HUES6 (cell line): Measurements from ENCODE around the gene TUBGCP5.
"Not testable (repeated sequence)": the region's sequence is repeated elsewhere in the genome, so short reads cannot be mapped to it uniquely, and the experiment has no call there.

Experiments
- H3K27ac ChIP-seq: 2 replicates; pipeline ENCODE4 v1.7.0; 2013; ENCODE audit warnings: low read depth, mild to moderate bottlenecking, low read length, inconsistent platforms
- H3K27me3 ChIP-seq: 2 replicates; pipeline ENCODE4 v1.6.1; 2013; ENCODE audit warnings: low read length; ENCODE audit not compliant: control insufficient read depth, insufficient read depth
- H3K36me3 ChIP-seq: 2 replicates; pipeline ENCODE4 v1.6.1; 2013; ENCODE audit warnings: low read length; ENCODE audit not compliant: control insufficient read depth, insufficient read depth
- H3K4me1 ChIP-seq: 2 replicates; pipeline ENCODE4 v1.6.1; 2013; ENCODE audit warnings: low read length; ENCODE audit not compliant: control insufficient read depth, insufficient read depth
- H3K4me3 ChIP-seq: 2 replicates; pipeline ENCODE4 v1.5.1; 2013; ENCODE audit warnings: low read depth, low read length
- H3K9ac ChIP-seq: one replicate; pipeline ENCODE4 v1.6.1; 2013; ENCODE audit warnings: mild to moderate bottlenecking, low read length
- H3K9me3 ChIP-seq: 2 replicates; pipeline ENCODE4 v1.6.1; 2013; ENCODE audit warnings: low read depth, low read length; ENCODE audit not compliant: control insufficient read depth, insufficient read depth

TUBGCP5 gene

DNA sequence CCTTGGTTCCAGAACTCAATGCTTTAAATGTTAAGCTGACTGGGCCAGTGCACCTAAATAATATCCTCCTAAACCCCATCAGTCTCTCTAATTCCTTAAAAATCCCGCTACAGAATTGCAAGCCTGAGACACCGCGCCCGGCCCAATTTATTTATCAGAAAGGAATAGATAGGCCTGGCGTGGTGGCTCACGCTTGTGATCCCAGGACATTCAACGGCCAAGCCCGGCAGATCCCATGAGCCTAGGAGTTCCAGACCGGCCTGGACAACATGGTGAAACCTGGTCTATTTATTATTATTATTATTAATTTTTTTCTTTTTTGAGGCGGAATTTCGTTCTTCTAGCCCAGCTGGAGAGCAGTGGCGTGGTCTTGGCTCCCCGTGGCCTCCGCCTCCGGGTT lies 28.0 kb upstream of the TUBGCP5 start:
- no peaks in the 10 kb centered on the region; the same call in 1 of the 2 replicates for H3K4me1 ChIP-seq
- H3K4me3 ChIP-seq, result no peak overlapping the region
- H3K36me3 ChIP-seq, result no peaks in the 10 kb centered on the region
- peaks cover 4% of the 10 kb centered on the region; the same call in 1 of the 2 replicates for H3K27me3 ChIP-seq
- H3K9ac ChIP-seq, result no peak overlapping the region
- H3K9me3 ChIP-seq, result peaks cover 27% of the 10 kb centered on the region
- no peak overlapping the region for H3K27ac ChIP-seq

DNA sequence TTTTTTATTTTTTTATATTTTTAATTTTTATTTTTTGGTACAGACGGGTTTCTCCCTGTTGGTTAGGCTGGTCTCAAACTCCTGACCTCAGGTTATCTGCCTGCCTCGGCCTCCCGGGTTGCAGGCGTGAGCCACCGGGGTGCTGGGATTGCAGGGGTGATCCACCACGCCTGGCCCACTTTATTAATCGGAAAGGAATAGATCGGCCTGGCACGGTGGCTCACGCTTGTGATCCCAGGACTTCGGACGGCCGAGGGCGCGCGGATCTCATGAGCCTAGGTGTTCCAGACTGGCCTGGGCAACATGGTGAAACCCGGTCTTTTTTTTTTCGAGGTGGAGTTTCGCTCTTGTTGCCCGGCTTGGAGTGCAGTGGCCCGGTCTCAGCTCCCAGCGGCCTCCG lies 26.5 kb upstream of the TUBGCP5 start:
- Histone ChIP-seq H3K4me3 (no peak overlapping the region), H3K9me3 (peaks cover 32% of the 10 kb centered on the region), H3K4me1 (no peaks in the 10 kb centered on the region; the same call in 1 of the 2 replicates), H3K9ac (no peak overlapping the region), H3K27ac (no peak overlapping the region), H3K27me3 (no peaks in the 10 kb centered on the region; the same call in 1 of the 2 replicates), H3K36me3 (no peaks in the 10 kb centered on the region)

DNA sequence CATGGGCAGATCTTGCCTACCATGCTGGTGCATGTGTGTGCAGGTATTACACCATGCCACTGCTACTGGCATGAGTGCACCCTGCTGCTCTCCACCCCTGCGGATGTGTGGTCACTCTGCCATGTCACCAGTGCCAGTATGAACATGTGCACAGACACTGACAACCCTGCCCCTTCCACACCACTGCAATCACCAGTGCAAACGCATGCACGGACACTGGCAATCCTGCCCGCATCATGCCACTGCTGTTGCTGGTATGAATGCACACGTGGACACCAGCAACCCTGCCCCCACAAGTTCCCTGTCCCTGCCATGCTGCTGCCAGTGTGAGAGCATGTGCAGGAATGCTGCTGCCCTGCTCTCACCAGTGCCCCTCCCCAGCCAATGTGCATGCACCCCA lies 24.8 kb upstream of the TUBGCP5 start:
- H3K27me3 ChIP-seq, result no peaks in the 10 kb centered on the region; the same call in 1 of the 2 replicates
- H3K4me3 ChIP-seq, result no peak overlapping the region
- peaks cover 32% of the 10 kb centered on the region for H3K9me3 ChIP-seq
- H3K27ac ChIP-seq, result no peak overlapping the region
- no peaks in the 10 kb centered on the region for H3K36me3 ChIP-seq
- H3K9ac ChIP-seq, result no peak overlapping the region
- no peaks in the 10 kb centered on the region for H3K4me1 ChIP-seq

DNA sequence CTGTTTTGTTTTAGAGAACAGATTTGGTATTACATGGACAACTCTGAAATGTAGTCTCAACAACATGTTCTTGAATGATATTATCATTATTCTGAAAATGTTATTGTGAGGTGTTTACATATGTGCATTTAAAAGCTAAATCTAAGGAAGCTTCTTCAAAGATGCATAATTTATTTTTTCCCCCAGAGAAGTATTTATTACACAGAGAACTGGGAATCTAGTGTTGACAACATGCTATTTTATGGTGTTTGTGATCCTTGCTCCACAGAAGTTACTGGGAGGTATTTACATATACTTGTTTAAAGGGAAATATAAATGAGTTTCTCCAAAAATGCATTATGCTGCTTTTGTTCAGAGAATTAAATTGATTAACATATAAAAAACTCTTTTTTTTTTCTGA lies 18.3 kb upstream of the TUBGCP5 start:
- Histone ChIP-seq H3K9ac (no peak overlapping the region), H3K27ac (no peak overlapping the region), H3K36me3 (no peaks in the 10 kb centered on the region), H3K4me3 (no peak overlapping the region), H3K4me1 (no peaks in the 10 kb centered on the region), H3K27me3 (no peaks in the 10 kb centered on the region; the same call in 1 of the 2 replicates), H3K9me3 (peaks cover 8% of the 10 kb centered on the region)

DNA sequence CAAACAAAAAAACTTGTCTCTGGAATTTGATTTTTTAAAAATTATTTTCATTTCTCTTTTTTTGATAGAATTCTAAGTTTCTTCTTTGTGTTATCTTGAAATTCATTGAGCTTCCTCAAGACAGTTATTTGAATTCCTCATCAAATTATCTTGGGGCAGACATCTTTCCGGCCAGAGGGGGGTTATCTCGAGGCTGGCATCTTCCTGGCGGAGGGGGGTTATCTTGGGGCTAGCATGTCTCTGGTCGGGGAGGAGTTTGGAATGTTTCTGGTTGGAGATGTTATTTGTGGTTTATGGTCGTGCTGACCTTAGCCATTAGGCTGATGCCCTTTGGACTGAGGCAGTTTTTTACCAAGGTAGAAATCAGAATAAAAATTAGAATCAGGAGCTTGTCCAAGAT lies 15.9 kb upstream of the TUBGCP5 start:
- H3K27ac ChIP-seq, result no peak overlapping the region
- H3K9ac ChIP-seq, result peak overlapping the region; percentile 9
- no peaks in the 10 kb centered on the region for H3K4me1 ChIP-seq
- H3K36me3 ChIP-seq, result no peaks in the 10 kb centered on the region
- no peaks in the 10 kb centered on the region; the same call in none of the 2 replicates for H3K9me3 ChIP-seq
- no peak overlapping the region for H3K4me3 ChIP-seq
- H3K27me3 ChIP-seq, result no peaks in the 10 kb centered on the region

DNA sequence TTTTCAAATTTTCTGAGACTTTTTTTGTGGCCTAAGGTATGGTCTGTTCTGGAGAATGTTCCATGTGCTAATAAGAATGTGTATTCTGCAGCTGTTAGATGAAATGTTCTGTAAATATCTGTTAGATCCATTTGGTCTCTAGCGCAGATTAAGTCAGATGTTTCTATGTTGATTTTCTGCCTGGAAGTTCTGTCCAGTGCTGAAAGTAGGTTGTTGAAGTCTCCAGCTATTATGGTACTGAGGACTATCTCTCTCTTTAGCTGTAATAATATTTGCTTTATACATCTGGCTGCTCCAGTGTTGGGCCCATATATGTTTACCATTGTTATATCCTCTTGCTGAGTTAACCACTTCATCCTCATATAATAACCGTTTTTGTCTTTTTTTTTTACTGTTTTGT lies 13.2 kb upstream of the TUBGCP5 start:
- Histone ChIP-seq H3K36me3 (no peaks in the 10 kb centered on the region), H3K9me3 (peaks cover 3% of the 10 kb centered on the region), H3K4me3 (no peak overlapping the region), H3K9ac (no peak overlapping the region), H3K27me3 (no peaks in the 10 kb centered on the region), H3K27ac (no peak overlapping the region), H3K4me1 (no peaks in the 10 kb centered on the region)

DNA sequence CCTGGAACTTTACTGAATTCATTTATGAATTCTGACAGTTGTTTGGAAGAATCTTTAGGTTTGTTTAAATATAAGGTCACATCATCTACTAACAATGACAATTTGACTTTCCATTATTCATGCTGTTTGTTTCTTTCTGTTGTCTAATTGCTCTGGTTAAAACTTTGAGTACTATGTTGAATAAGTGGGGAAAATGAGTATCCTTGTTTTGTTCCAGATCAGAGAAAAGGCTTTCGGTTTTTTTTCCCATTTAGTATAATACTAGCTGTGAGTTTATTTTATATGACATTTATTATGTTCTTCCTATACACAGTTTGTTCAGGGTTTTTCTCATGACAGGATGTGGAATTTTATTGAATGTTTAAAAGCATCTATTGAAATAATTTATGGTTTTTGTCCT lies 11.3 kb upstream of the TUBGCP5 start:
- Histone ChIP-seq H3K4me3 (no peak overlapping the region), H3K27ac (no peak overlapping the region), H3K36me3 (no peaks in the 10 kb centered on the region), H3K9me3 (peaks cover 3% of the 10 kb centered on the region), H3K9ac (no peak overlapping the region), H3K27me3 (no peaks in the 10 kb centered on the region), H3K4me1 (no peaks in the 10 kb centered on the region)

DNA sequence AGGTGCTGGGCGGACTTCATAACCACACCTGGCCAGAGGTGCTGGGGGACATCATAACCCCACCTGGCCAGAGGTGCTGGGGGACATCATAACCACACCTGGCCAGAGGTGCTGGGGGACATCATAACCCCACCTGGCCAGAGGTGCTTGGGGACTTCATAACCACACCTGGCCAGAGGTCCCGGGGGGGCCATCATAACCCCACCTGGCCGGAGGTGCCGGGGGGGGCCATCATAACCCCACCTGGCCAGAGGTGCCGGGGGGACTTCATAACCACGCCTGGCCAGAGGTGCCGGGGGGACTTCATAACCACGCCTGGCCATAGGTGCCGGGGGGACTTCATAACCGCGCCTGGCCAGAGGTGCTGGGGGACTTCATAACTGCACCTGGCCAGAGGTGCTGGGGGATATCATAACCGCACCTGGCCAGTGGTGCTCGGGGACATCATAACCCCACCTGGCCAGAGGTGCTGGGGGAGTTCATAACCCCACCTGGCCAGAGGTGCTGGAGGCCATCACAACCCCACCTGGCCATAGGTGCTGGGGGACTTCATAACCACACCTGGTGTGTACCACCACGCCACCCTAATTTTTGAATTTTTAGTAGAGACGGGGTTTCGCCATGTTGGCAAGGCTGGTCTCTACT lies 10.7 kb upstream of the TUBGCP5 start:
- no peaks in the 10 kb centered on the region for H3K4me1 ChIP-seq
- no peak overlapping the region for H3K27ac ChIP-seq
- H3K4me3 ChIP-seq, result no peak overlapping the region
- H3K9me3 ChIP-seq, result peaks cover 3% of the 10 kb centered on the region
- H3K36me3 ChIP-seq, result no peaks in the 10 kb centered on the region
- no peak overlapping the region for H3K9ac ChIP-seq
- H3K27me3 ChIP-seq, result no peaks in the 10 kb centered on the region

DNA sequence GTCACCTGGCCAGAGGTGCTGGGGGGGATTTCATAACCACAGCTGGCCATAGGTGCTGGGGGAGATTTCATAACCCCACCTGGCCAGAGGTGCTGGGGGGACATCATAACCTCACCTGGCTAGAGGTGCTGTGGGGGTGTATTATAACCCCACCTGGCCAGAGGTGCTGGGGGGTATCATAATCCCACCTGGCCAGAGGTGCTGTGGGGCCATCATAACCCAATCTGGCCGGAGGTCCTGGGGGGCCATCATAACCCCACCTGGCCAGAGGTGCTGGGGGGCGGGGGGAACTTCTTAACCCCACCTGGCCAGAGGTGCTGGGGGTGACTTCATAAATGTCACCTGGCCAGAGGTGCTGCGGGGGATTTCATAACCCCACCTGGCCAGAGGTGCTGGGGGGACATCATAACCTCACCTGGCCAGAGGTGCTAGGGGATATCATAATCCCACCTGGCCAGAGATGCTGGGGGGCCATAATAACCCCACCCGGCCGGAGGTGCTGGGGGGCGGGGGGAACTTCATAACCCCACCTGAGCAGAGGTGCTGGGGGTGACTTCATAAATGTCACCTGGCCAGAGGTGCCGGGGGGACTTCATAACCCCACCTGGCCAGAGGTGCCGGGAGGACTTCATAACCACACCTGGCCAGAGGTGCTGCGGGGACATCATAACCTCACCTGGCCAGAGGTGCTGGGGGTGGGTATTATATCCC lies 9.4 kb upstream of the TUBGCP5 start:
- not testable (repeated sequence) for H3K9ac ChIP-seq, H3K4me1 ChIP-seq, H3K9me3 ChIP-seq, H3K4me3 ChIP-seq, H3K27me3 ChIP-seq, H3K36me3 ChIP-seq, H3K27ac ChIP-seq

DNA sequence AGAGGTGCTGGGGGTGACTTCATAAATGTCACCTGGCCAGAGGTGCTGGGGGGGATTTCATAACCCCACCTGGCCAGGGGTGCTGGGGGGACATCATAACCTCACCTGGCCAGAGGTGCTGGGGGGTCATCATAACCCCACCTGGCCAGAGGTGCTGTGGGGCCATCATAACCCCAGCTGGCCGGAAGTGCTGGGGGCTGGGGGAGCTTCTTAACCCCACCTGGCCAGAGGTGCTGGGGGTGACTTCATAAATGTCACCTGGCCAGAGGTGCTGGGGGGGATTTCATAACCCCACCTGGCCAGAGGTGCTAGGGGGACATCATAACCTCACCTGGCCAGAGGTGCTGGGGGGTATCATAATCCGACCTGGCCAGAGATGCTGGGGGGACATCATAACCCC lies 4.6 kb upstream of the TUBGCP5 start:
- not testable (repeated sequence) for H3K9ac ChIP-seq, H3K4me3 ChIP-seq, H3K27me3 ChIP-seq, H3K4me1 ChIP-seq, H3K27ac ChIP-seq, H3K36me3 ChIP-seq, H3K9me3 ChIP-seq

DNA sequence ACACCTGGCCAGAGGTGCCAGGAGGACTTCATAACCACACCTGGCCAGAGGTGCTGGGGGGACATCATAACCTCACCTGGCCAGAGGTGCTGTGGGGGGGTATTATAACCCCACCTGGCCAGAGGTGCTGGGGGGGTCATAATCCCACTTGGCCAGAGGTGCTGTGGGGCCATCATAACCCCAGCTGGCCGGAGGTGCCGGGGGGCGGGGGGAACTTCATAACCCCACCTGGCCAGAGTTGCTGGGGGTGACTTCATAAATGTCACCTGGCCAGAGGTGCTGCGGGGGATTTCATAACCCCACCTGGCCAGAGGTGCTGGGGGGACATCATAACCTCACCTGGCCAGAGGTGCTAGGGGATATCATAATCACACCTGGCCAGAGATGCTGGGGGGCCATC lies 4.2 kb upstream of the TUBGCP5 start:
- H3K27me3 ChIP-seq, H3K9me3 ChIP-seq, H3K4me3 ChIP-seq, H3K4me1 ChIP-seq, H3K36me3 ChIP-seq, H3K9ac ChIP-seq, H3K27ac ChIP-seq: not testable (repeated sequence)
